HG03097 (cell line): ENCODE data around the gene DSCAM.
"Not testable (repeated sequence)": the region's sequence is repeated elsewhere in the genome, so short reads cannot be mapped to it uniquely, and the experiment has no call there.

Experiments used
- ATAC-seq: cut with Tn5 transposase; IDR thresholded peaks from one replicate; pipeline ENCODE4 v1.9.1; 2021; ENCODE audit not compliant: unreplicated experiment, low FRiP score

Gene DSCAM

DNA sequence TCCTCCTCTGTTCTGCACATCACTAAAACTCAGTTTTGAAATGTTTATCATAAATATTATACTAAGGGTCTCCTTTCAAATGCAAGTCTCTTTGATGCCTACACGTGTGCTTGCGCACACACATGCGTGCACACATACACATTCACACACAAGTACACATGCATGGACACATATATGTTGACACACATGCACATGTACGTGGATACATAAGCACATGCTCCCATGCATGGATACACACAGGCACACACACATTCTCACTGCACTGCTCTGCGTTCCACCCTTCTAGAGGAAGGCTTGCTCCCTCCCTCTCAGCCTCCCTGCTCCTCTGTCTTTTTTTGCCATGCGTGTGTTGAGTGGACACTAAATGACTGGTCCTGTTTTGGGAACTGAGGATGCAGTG, 817.1 kb downstream of the DSCAM start:
- ATAC-seq: no peak

- ATAC-seq: not testable (repeated sequence)
These were observed 818.6 kb downstream of the DSCAM start for GRCh38 chr21:40028393-40028792.

- ATAC-seq: no peak
These were observed 825.2 kb downstream of the DSCAM start for GRCh38 chr21:40021558-40022351.

DNA sequence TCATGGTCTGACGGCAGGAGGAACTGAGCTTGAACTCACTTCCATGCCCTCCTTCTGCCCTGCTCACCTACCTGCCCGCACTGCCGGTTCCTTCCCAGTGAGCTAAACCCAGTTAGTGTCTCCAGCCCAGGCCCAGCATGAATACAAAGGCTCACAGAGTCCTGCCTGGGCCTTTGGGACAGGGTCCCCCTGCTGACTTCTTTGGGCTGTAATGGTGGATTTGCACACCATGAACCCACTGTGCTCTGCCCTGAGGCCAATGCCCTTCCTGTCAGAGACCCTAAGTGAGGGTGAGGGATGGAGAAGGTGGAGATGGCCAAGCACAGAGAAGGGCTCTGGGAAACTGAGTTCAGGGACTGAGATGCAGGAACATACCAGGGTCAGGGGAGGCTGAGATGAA, 826.3 kb downstream of the DSCAM start:
- no peak for ATAC-seq

GRCh38 chr21:40018871-40019475, 828.0 kb downstream of the DSCAM start:
- no peak for ATAC-seq

DNA sequence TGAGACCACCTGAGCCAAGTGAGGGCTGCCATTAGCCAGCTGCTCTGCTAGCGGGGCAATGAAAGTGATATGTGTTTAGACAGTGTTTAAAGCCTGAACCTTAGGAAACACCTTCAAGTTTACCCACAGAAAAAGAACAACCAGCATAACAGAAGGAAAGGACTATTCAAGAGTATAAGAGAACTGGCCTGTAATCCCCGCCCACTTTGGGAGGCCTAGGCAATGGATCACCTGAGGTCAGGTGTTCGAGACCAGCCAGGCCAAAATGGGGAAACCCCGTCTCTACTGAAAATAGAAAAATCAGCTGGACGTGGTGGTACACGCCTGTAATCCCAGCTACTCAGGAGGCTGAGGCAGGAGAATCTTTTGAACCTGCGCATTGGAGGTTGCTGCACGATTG, 830.3 kb downstream of the DSCAM start:
- ATAC-seq: no peak

- ATAC-seq: no peak
These were observed 830.7 kb downstream of the DSCAM start for GRCh38 chr21:40016234-40016633.

DNA sequence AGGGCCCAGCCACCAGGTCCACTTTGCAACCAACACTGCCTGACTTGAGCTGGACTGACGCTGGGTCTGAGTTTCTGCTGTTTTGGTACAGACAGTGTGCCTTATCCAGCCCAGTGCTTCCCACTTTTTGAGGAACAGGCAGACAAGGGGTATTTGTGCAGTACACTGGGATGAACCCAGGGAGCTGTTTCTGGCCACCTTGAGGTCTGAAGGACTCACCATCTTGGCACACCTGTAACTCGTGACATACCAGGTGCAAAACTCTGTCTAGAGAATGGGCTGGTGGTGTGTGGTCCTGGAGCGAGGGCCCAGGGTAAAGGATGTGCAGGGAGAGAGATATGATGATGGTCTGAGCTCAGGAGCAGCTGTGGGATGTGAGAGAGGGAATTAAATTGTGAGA, 831.1 kb downstream of the DSCAM start:
- ATAC-seq: no peak

GRCh38 chr21:40014394-40014793, 832.6 kb downstream of the DSCAM start:
- ATAC-seq: no peak

DNA sequence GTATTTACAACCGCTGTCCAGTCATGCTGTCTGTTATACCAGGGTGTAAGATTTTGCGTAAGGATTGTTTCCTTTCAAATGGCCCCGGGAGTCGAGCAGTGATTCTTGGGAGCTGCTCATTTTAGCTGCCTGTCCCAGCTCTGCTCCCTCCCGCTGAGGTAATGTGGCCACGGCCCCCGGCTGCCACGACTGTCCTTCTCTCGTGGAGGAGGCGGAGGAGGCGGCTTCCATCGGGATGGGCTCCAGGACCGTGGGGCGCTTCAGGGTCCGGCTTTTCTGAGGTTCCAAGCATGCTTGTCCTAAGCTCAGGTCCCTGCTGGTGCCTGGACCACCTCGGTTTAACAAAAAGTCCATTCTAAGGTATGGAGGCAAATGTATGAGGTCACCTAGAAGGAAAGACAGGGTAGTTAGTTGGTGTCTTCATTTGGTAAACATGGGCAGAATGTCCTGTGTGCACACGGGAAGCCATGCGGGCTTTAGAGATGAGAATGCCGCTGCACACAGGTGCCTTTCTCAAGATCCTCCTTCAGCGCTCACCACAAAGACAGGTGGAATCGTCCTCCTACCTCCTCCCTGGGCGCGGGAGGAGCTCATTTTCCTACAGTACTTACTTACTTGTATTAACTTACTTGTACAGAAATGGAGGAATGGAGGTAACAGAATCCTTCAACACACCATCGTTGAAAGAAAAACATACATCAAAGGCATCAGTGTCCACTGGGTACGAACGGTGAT, 833.8 kb downstream of the DSCAM start:
- ATAC-seq: no peak

- no peak for ATAC-seq
These were observed 835.6 kb downstream of the DSCAM start for GRCh38 chr21:40011371-40011770.

DNA sequence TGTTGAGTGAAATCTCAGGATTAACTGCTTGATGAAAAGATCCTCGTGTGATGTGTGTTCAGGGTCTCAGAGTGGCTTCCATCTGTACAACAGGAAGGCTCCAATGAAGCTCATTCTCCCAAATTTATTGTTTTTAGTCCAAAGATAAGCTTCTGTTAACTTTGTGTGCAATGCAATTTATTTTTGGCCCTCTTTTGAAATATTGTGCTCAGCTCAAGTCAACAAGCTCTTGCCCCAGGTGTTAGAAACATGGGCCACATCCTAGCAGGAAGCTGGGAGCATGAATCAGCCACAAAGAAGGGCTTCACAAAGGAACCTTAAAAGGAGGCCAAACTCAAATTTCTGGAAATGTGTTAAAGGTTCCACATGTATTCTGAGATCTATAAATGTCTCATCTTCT, 844.0 kb downstream of the DSCAM start:
- no peak for ATAC-seq

DNA sequence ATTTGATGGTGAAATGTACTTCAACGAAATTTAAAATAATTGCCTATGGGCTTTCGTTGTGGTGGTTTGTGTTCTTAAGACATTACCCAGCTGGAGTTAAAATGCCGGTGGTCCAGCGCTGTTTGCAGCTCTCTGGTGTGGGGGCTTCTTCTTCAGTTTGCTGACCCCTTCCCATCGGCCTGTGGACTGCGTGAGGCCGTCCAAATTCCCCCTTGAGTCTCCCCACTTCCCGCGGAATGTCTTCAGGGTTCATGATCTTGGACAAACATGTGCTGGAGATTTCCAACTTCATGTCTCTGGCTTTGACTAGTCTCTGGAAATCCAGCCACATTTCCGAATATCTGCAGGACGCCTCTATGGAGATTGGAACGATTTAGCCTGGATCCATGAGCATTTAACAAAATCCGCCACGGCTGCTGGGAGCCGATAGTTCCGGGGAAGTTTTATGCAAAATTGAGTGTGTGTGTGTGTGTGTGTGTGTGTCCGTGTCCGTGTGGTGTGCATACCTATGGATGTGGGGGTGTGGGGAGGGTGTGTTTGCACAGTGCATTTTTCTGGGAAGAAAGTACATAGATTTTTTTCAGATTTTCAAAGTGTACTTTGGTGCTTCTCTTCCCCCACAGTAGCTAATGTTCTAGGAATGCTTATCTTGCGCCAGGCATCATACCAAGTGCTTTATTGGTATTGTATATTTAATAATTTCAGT, 862.5 kb downstream of the DSCAM start:
- ATAC-seq: no peak

DNA sequence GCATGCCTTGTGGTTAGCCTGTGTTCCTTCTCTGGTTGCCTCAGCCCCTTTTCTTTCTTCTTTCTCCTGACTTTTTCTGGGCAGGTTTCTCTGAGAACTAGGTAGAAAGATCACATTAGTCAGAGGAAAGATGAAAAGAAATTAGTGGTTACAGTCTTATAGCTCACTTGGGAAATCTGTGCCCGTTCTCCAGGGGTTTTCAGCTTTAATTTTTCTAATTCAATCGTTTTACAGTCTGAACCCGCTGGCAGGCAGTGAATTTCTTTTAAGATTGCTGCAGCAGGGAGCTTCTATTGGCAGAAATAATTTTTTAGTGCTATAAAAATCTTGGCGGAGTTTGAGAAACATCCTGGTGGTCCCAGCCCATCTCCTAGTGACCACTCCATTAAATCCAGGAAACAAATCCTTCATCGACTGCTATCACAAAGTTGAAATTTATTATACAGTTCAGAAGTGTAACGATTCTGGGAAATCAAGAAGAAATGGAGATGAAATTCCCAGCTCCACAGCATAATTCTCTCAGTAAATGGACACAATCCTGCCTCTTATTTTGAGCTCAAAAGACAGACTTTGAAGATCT, 866.6 kb downstream of the DSCAM start:
- ATAC-seq: no peak

DNA sequence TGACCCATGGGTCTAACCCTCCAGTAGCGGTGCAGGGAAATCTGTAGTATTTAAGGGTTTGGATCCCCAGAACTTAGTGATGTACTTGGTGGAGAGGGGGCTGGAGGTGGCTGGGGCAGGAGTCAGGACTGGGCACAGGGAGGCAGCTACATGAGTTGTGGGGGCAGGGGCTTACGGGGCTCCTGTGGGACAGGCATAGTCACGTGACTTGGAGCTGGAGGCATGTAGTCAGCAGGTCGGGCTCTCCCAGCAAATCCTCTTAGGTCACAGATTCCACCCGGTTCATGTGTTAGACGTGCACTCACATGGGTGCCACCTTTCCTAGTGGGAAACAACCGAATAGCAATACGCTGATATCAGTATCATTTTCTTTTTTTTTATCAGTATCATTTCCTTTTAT, 867.6 kb downstream of the DSCAM start:
- ATAC-seq: no peak

DNA sequence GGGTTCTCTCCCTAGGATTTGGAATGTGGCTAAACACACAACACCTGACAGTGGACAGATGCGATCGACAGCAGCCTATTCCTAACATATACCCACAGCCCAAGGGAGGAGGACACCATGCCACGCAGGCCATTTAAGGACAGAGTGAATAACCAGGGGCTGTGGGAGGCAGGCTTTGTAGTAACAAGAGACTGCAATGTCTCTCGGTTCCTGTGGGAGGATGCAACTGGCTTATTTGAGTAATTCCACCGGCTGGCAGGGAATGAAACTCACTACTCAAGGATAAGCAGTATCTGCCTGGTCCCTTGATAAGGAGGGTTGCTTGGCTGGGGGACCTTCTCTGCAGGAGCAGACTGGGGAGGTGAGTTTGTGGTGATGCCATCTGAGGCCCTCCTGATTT, 870.2 kb downstream of the DSCAM start:
- no peak for ATAC-seq

DNA sequence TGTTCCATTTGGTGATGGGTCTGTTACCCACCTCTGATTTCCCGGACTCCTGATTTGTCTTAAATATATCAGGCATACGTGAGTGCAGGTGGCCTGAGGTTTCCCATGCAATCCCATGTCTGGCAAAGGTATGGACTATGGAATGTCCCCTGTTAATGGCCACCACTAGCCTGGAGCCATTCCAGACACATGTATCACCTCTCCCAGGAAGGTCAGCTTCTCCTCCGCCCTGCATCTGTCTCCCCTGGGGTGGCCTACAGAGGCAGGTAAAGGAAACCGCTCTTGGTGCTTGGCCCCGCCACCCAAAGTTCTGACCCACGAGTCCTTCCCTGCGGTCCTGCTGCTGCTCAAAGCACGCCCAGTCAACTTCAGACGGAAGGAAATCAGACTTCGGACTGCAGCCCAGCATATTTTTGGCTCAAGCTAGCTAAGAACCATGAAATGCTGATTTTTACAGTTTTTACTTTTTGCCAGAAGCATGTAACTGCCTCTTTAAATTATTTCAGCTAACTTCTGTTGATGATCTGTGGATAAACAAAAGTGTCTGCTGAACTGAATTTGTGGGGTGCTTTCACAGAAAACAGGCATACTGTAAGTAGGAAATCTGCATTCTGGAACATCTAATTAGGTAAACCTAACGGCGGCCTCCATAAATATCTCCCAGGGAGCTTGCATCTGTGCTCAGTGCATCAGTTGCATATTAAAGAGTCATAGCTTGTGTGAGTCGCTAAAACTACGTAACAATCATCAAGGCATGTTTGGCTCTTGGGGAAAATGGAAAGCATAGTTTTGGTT, 873.8 kb downstream of the DSCAM start:
- ATAC-seq: no peak

DNA sequence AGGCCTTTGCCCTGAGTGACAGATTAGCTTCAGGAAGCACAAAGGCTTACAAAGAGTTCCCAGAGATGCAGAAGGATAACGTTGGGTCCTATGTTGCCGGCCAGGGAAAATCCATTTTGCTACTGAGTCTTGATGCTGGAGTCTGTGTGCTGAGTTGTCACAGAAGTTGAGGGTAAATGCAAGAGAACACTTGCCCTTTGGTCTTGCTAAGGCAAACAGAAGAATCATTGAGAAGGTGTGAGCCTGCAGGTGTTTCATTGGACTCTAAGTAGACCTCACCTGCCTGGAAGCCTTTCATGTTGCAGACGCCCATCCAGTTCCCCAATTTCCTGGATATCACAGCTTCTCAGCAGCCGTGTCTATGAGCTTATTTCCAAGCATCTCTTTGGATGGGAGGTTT, 874.5 kb downstream of the DSCAM start:
- ATAC-seq: no peak

DNA sequence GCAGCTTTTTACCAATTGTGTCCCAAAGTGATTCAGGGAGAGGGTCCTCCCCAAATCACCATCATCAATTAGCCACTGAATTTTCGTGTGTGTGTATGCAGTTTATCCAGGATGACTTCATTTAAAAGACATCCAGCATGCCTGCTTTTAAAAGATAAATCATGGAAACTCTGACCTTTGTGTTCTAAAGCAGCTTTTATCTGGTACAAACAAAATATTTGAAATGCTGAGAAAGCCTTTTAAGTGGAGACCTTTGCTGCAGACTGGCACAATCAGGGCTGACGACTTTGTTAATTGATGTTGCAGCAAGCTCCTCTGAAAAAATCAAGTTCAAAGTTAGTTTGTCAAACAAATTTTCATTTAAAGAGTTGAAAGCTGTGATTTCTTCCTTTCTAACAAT, 875.0 kb downstream of the DSCAM start:
- no peak for ATAC-seq
